Measurements from ENCODE around the gene SECISBP2. TPM values are rescaled to one million over a fixed set of nuclear protein-coding genes. Genes with fewer than 3 reads are reported as not detected.

SECISBP2 gene
- total and polyA plus RNA-seq, 2 of the 13 experiments (the other 11 are each of a cell fraction or from before 2014, with no cell fraction given), result 32.4 to 38.0 TPM

- TF ChIP-seq MEIS1 (CRISPR knock-in tag; IDR thresholded peaks at IDR 0.05; ENCODE audit: borderline replicate concordance) (peak; percentile 70), ZNF382 (CRISPR knock-in tag; IDR thresholded peaks at IDR 0.05; ENCODE audit: borderline replicate concordance) (no peak), TBX2 (CRISPR knock-in tag; IDR thresholded peaks at IDR 0.05; ENCODE audit: borderline replicate concordance) (peak; percentile 96), GABPB1 (CRISPR knock-in tag; IDR thresholded peaks at IDR 0.05) (peak; percentile 100), HDAC6 (IDR thresholded peaks at IDR 0.05; ENCODE audit: low read depth, low read length) (no peak), ZBTB42 (CRISPR knock-in tag; IDR thresholded peaks at IDR 0.05) (0 out of 2 replicates have a peak, but pooled peaks have one; percentile 59), ZNF468 (CRISPR knock-in tag; IDR thresholded peaks at IDR 0.05) (peak; percentile 79; the same call in 1 of the 2 replicates), KLF6 (CRISPR knock-in tag; IDR thresholded peaks at IDR 0.05) (peak; percentile 95), HOXD1 (CRISPR knock-in tag; IDR thresholded peaks at IDR 0.05) (peak; percentile 62; the same call in 1 of the 2 replicates), FOXP1 (IDR thresholded peaks at IDR 0.05) (no peak), FOXP1 (CRISPR knock-in tag; IDR thresholded peaks at IDR 0.05) (0 out of 2 replicates have a peak, but pooled peaks have one; percentile 10), FOXM1 (CRISPR knock-in tag; IDR thresholded peaks at IDR 0.05) (no peak), ZNF567 (CRISPR knock-in tag; IDR thresholded peaks at IDR 0.05; ENCODE audit: borderline replicate concordance) (peak; percentile 77; the same call in 1 of the 2 replicates), CREB3 (CRISPR knock-in tag; IDR thresholded peaks at IDR 0.05) (peak; percentile 63; the same call in 1 of the 2 replicates), HOMEZ (CRISPR knock-in tag; IDR thresholded peaks at IDR 0.05; ENCODE audit: low read depth) (no peak), POLR2G (IDR thresholded peaks at IDR 0.05; ENCODE audit: low read depth, low read length) (peak; percentile 95), MIXL1 (CRISPR knock-in tag; IDR thresholded peaks at IDR 0.05) (peak; percentile 22; the same call in 1 of the 2 replicates), MXD1 (CRISPR knock-in tag; IDR thresholded peaks at IDR 0.05) (peak; percentile 99; the same call in 1 of the 2 replicates), ZNF234 (CRISPR knock-in tag; conservative IDR thresholded peaks at IDR 0.05) (no peak; the same call in 1 of the 2 replicates), KLF16 (CRISPR knock-in tag; IDR thresholded peaks at IDR 0.05) (peak in 1 of 2 experiments; percentile 84; a peak in 2 of 4 replicates), PBX3 (CRISPR knock-in tag; IDR thresholded peaks at IDR 0.05; ENCODE audit: borderline replicate concordance) (0 out of 2 replicates have a peak, but pooled peaks have one; percentile 32), NFKBIZ (CRISPR knock-in tag; IDR thresholded peaks at IDR 0.05) (no peak), ZNF589 (CRISPR knock-in tag; conservative IDR thresholded peaks at IDR 0.05) (peak; percentile 88), MNT (IDR thresholded peaks at IDR 0.05) (peak; percentile 85)
Observed at GRCh38 chr9:89318123-89319014, at the start of gene SECISBP2 (continued).
